Measurements from ENCODE around the gene LTBP2. TPM values are rescaled to one million over a fixed set of nuclear protein-coding genes. Genes with fewer than 3 reads are reported as not detected.

The LTBP2 gene
- total and polyA plus RNA-seq, 2 of the 13 experiments (the other 11 are each of a cell fraction or from before 2014, with no cell fraction given) = 0.20 to 0.41 TPM

- TF ChIP-seq ZNF20 (CRISPR knock-in tag; IDR thresholded peaks at IDR 0.05) (no peak), BRF2 (CRISPR knock-in tag; IDR thresholded peaks at IDR 0.05) (no peak), ZSCAN12 (CRISPR knock-in tag; IDR thresholded peaks at IDR 0.05) (no peak), TERF1 (CRISPR knock-in tag; IDR thresholded peaks at IDR 0.05) (no peak), RAD21 (CRISPR knock-in tag; IDR thresholded peaks at IDR 0.05) (0 out of 2 replicates have a peak, but pooled peaks have one; percentile 41), ZNF768 (CRISPR knock-in tag; IDR thresholded peaks at IDR 0.05) (peak; percentile 10; the same call in 1 of the 2 replicates)
- TF ChIP-seq, protein P1, sequence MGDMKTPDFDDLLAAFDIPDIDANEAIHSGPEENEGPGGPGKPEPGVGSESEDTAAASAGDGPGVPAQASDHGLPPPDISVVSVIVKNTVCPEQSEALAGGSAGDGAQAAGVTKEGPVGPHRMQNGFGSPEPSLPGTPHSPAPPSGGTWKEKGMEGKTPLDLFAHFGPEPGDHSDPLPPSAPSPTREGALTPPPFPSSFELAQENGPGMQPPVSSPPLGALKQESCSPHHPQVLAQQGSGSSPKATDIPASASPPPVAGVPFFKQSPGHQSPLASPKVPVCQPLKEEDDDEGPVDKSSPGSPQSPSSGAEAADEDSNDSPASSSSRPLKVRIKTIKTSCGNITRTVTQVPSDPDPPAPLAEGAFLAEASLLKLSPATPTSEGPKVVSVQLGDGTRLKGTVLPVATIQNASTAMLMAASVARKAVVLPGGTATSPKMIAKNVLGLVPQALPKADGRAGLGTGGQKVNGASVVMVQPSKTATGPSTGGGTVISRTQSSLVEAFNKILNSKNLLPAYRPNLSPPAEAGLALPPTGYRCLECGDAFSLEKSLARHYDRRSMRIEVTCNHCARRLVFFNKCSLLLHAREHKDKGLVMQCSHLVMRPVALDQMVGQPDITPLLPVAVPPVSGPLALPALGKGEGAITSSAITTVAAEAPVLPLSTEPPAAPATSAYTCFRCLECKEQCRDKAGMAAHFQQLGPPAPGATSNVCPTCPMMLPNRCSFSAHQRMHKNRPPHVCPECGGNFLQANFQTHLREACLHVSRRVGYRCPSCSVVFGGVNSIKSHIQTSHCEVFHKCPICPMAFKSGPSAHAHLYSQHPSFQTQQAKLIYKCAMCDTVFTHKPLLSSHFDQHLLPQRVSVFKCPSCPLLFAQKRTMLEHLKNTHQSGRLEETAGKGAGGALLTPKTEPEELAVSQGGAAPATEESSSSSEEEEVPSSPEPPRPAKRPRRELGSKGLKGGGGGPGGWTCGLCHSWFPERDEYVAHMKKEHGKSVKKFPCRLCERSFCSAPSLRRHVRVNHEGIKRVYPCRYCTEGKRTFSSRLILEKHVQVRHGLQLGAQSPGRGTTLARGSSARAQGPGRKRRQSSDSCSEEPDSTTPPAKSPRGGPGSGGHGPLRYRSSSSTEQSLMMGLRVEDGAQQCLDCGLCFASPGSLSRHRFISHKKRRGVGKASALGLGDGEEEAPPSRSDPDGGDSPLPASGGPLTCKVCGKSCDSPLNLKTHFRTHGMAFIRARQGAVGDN (CRISPR knock-in tag; IDR thresholded peaks at IDR 0.05) = peak; percentile 35
Measured at GRCh38 chr14:74508292-74508731, 103.7 kb downstream of the LTBP2 start (continued).

Data from HepG2 (cell line).